Left renal cortex interstitium (tissue), 4 donors: Measurements from ENCODE around the gene C9orf85. TPM values are rescaled to one million over a fixed set of nuclear protein-coding genes. Genes with fewer than 3 reads are reported as not detected.
"Not testable (repeated sequence)": the region's sequence is repeated elsewhere in the genome, so short reads cannot be mapped to it uniquely, and the experiment has no call there.

Experiments used
- DNase-seq, 4 donors: peaks; one replicate each; pipeline ENCODE4 v3.0.0-alpha.2; 2013; ENCODE audit warnings: low read depth in 4 of 4, low spot score in 2 of 4, missing footprints in 1 of 4
- polyA plus RNA-seq, 4 donors: library from polyadenylated mRNA; unstranded; fragments of 120-200 nt; gene quantifications; one replicate each; pipeline ENCODE4 v1.2.1, GENCODE V29; 2013; ENCODE audit not compliant: insufficient read length in 4 of 4

The C9orf85 gene
- polyA plus RNA-seq, 4 donors = 16.5 to 19.1 (median 17.7) TPM

DNA sequence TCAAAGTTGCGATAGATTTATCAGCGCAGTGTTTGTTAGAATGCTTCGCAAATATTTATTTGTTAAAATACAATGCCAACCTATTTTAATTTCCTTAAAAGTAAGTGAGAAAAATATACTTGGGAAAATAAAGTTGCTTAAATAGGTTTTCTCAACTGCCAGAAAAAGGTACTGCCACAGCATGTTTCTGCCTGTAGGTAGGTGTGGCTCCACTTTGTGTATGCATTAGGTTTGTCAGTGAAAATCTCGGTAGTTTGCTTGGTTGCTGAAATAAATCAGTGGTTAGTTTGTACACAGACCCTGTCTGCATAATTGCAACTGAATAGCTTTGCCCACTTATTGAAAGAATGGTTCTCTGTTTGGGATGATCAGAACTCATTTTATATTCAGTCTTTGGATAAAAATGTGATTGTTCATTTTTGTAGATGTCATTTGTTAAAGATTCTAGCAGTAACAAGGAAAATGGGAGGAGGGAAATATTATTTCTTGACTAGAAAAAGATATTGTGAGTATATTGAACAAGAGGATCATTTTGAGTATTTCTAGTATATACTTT, 25.7 kb downstream of the C9orf85 start:
- no peak for DNase-seq

DNA sequence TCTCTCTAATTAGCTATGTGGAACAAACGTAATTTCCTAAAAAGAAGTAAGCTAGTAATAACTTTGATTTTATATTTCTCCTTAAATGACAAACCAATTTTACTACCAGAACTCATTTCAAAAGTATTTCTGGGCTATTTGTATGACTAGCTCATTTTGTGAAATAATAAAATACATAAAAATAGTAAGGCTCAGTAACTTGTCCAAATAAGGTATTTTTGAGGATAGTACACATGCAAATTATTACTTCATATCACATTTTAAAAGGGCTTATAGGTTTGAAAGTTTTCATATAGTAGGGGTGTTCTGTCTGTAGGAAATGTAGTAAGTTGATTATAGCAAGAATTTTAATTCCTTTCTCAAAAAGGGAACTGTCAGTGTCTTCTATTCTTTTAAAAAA, 26.5 kb downstream of the C9orf85 start:
- no peak for DNase-seq

GRCh38 chr9:71941060-71941568, 29.7 kb downstream of the C9orf85 start:
- DNase-seq = no peak

DNA sequence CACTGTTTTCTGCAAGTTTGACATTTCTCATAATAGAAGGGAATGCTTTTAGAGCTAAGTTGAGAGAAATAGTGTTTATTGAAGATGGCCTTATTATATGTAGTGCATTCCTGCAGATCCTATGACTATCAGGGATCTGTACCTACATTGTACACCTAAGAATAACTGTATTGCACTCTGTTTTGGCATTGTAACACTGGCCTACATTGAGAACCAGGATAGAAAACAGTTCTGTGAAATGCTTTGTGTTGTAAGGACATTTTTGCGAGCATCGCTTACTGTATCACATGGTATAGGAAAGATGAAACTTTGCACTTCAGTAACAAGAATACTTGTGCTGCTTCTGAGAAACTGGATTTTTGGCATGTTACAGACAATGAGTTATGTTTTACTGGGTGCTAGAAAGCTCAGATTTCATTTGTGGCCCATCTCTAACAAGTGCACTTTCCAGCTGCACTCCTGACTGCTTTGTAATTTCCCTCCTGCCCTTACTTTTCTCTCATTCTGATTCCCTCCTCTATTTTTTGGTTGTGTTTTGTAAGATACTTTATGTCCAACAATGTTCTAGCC, 30.6 kb downstream of the C9orf85 start:
- DNase-seq = no peak

GRCh38 chr9:71944754-71945375, 33.4 kb downstream of the C9orf85 start:
- DNase-seq = no peak

DNA sequence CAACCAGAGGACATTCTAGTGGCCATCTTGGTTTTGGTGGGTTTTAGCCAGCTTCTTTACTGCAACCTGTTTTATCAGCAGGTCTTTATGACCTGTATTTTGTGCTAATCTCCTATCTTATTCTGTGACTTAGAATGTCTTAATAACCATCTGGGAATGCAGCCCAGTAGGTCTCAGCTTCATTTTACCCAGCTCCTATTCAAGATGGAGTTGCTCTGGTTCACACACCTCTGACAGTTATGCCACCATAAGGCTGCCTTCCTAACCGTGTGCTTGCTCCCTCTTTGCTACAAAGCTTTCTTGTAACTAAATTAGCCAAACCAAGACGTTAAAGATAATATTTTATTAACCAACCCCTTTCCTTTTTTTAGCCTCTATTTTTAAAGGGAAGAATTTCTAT, 43.2 kb downstream of the C9orf85 start:
- DNase-seq = not testable (repeated sequence)

DNA sequence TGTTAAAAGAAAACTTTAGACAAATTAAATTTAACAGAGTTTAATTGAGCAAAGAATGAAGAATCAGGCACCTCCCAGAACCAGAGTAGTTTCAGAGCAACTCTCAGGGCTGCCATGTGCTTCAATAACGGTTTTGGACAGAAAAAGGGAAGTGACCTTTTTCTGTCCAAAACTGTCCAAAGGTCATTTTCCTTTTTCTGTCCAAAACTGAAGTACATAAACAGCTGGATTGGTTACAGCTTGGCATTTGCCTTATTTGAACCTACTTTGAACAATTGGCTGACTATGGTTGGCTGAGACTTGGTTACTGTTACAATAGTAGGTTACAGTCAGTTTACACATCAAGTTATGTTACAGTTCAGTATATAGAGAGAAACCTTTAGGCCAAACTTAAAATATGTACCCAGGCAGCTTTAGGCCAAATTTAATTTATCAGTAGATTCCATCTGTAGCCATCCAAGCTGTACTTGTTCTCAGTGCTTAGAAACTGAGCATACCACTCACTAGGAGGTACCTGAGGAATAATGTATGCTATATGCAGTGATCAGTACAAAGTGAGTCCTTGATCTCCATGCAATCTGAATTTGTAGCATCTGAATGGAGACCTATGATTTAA, 44.0 kb downstream of the C9orf85 start:
- DNase-seq = no peak

- no peak for DNase-seq
Measured at GRCh38 chr9:71962328-71962727, 50.9 kb downstream of the C9orf85 start.

- DNase-seq = not testable (repeated sequence)
Measured at GRCh38 chr9:71963471-71963996, 52.1 kb downstream of the C9orf85 start.

DNA sequence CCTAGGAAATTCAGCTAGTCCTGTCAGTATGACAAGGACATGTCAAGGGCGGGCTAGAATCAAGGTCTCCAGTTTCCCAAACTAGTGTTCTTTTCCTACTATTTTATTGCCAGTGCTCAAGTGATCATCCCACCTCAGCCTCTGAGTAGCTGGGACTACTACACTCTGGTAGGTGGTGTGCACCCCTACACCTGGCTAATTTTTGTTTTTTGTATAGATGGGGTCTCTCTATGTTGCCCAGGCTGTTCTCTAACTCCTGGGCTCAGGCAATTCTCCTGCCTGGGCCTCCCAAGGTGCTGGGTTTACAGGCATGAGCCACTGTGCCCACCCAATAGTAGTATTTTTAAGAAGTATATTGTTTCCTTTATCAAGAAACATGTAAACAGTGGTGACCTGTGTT, 54.0 kb downstream of the C9orf85 start:
- DNase-seq = no peak

DNA sequence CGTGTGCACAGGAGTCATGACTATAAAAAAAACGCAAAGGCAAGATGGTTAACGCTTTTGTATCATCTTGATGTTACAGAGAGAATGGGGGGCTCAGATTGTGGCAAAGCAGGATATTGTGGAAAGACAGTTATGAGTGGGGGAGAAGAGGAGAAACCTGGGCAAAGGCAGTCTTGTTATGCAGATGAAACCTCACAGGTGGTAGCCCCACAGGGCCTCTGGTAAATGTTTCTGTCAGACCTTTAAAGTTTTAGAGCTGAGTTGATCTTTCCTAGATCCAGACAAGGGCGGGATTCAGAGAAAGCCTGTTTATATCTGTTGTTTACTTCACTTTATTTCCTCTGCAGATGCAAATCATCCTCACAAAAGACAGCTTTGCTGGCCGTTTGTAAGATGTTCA, 55.2 kb downstream of the C9orf85 start:
- no peak for DNase-seq

GRCh38 chr9:71968541-71969090, 57.2 kb downstream of the C9orf85 start:
- DNase-seq = no peak

DNA sequence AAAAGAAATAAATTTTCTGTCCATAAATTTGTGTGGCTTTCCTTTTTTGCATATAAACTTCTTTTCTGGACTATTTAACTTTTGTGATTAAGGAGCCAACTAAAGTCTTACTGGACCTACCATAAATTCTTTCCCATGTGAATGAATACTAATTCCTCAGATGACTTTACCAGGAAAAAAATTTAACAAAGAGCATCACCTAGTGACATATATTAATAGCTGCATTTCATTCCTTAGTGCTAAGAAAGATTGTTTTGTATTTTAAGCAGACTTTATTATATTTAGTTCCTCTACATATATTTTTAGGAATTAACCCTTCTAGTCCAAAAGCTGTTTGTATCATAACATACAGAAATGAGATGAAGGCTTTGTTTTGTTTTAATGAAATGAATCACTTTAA, 64.4 kb downstream of the C9orf85 start:
- no peak for DNase-seq

- DNase-seq = no peak
Measured at GRCh38 chr9:71977003-71977402, 65.6 kb downstream of the C9orf85 start.

- DNase-seq = no peak
Measured at GRCh38 chr9:71980266-71981190, 69.1 kb downstream of the C9orf85 start.

- no peak for DNase-seq
Measured at GRCh38 chr9:71981944-71982343, 70.5 kb downstream of the C9orf85 start.

DNA sequence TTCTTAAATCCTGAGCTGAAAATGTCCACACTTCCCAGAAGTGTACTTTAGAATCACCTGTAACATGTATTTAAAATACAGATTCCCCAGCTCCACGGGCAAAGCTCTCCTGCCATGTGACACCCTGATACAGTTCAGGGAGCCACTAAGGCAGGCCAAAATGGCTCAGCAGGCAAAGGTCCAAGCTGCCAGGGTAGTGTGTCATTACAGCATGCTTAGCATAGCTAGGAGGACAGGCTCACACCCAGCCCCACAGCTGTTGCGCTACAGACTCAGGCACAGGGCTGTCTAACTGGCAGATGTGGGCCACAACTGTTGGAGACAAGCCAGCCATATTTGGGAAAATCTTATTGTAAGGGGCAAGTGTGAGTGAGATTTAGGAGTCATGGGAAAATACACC, 73.0 kb downstream of the C9orf85 start:
- no peak for DNase-seq

- no peak for DNase-seq
Measured at GRCh38 chr9:71984831-71985281, 73.4 kb downstream of the C9orf85 start.

DNA sequence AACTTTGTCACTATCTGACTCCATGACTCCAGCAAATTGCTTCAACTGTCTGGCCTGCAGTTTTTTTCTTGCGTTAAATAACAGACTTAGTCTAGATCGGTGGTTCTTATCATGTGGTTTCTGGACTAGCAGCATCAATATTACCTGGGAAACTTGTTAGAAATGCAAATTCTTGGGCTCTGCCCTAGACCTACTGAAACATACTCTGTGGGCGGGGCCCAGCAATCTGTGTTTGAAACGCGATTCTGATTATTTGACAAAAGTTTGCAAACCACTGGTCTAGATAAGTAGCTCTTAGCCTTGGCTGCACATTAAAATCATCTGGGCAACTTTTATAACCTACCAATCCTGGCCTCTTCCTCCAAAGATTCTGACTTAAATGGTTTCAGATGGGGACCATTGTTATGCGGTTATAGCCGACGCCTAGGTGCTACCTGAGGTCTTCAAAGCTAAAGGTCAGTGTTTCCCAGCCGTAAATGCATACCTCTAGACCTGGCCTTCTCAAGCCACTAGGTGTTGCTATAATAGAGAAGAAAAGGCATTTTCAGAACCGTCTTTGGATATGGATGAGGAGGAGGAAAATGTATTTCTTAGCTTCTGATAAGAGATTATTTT, 74.0 kb downstream of the C9orf85 start:
- no peak for DNase-seq

DNA sequence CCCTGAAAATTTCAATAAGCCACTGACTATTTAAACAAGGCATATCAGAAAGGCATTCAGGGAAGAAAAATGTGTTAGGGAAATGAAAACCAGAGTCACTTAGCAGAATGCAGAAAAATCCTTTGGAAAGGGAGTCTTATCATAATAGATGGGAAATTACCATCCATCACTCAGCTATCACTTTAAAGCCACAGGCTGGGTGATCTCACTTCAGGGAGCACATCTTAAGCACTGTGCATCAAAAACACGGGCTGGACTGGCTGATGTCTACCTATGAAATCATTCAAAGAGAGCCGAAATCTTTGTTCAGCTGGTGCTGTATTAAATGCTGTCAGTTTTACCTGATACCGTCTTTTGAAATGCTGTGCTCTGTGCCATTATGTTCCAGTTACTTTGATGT, 75.5 kb downstream of the C9orf85 start:
- DNase-seq = no peak
